Keratinocyte (primary cell): ENCODE measurements around the gene BNC2.

ENCODE experiments used
- CTCF ChIP-seq, 3 experiments: IDR thresholded peaks in 1 of 3; conservative IDR thresholded peaks in 1 of 3; optimal IDR thresholded peaks in 1 of 3; 2 replicates in 2 of 3; 3 replicates in 1 of 3; pipeline versions ENCODE3 to v1.5.1; 2011; ENCODE audit warnings: low read length in 3 of 3, mild to moderate bottlenecking in 3 of 3, moderate library complexity in 2 of 3, control low read depth in 1 of 3, inconsistent platforms in 1 of 3; ENCODE audit not compliant: insufficient read depth in 2 of 3; ENCODE audit errors: extremely low read depth in 1 of 3
- EZH2 ChIP-seq: IDR thresholded peaks from one replicate; pipeline ENCODE4 v1.6.1; 2012; ENCODE audit warnings: inconsistent platforms, mild to moderate bottlenecking, low read length, moderate library complexity

- no peak for TF ChIP-seq CTCF (optimal IDR thresholded peaks at IDR 0.05 in 1 of 3, IDR thresholded peaks at IDR 0.05 in 1 of 3, conservative IDR thresholded peaks at IDR 0.05 in 1 of 3; ENCODE audit: extremely low read depth in 1 of 3, insufficient read depth in 2 of 3, low read length in 3 of 3)
- TF ChIP-seq EZH2 = no peak
These were observed 284.9 kb downstream of the BNC2 start for GRCh38 chr9:16585591-16585990.
